SK-N-SH (cell line): ENCODE data around the gene SLC7A6. TPM values are rescaled to one million over a fixed set of nuclear protein-coding genes. Genes with fewer than 3 reads are reported as not detected.

Experiments used
- CTCF ChIA-PET: fragments of 300-600, 350-600 bp; formaldehyde crosslinking; extraction: SDS; loops from one replicate; lab custom pipeline; 2021; lab: Yijun Ruan, JAX
- POLR2A ChIA-PET: fragments of 350-600 bp; sonication (Branson Sonifier 250); formaldehyde crosslinking; extraction: SDS; loops from one replicate; lab custom pipeline; 2020; ENCODE audit warnings: antibody characterized with exemption, inconsistent platforms; lab: Yijun Ruan, JAX
- DNase-seq: peaks from one replicate; pipeline ENCODE4 v3.0.0; 2012
- H2AFZ ChIP-seq: fragments of 200-600 bp; sonication (generic); 2 replicates; pipeline ENCODE4 v1.8.1; 2016; ENCODE audit warnings: antibody characterized with exemption, mild to moderate bottlenecking, low read depth
- H3F3A ChIP-seq: fragments of 200-600 bp; sonication (generic); replicated peaks from 2 replicates; pipeline ENCODE3; 2016; ENCODE audit warnings: antibody characterized with exemption, mild to moderate bottlenecking; ENCODE audit not compliant: insufficient read depth
- H3K27ac ChIP-seq, 2 experiments: fragments of 200-500 bp in 1 of 2; fragments of 200-600 bp in 1 of 2; sonication (Bioruptor generic) in 1 of 2; sonication (generic), shearing (Covaris generic) in 1 of 2; 2 replicates each; pipeline versions ENCODE4 v1.5.1 to v1.6.1; 2014 to 2016; ENCODE audit warnings: low read depth in 2 of 2, inconsistent platforms in 1 of 2, low read length in 1 of 2, mild to moderate bottlenecking in 1 of 2, mixed read lengths in 1 of 2
- H3K27me3 ChIP-seq: fragments of 200-600 bp; sonication (generic), shearing (Covaris generic); 2 replicates; pipeline ENCODE4 v1.6.1; 2016; ENCODE audit warnings: mixed run types; ENCODE audit not compliant: insufficient read depth
- H3K36me3 ChIP-seq, 2 experiments: fragments of 200-500 bp in 1 of 2; fragments of 200-600 bp in 1 of 2; sonication (Bioruptor generic) in 1 of 2; sonication (generic) in 1 of 2; replicated peaks in 1 of 2; 2 replicates each; pipeline versions ENCODE3 to v1.5.1; 2014 to 2016; ENCODE audit warnings: low read length in 1 of 2, mild to moderate bottlenecking in 1 of 2; ENCODE audit not compliant: insufficient read depth in 2 of 2, control insufficient read depth in 1 of 2
- H3K4me1 ChIP-seq, 2 experiments: fragments of 200-500 bp in 1 of 2; fragments of 200-600 bp in 1 of 2; sonication (Bioruptor generic) in 1 of 2; sonication (generic), shearing (Covaris generic) in 1 of 2; 2 replicates each; pipeline versions ENCODE4 v1.5.1 to v1.6.1; 2014 to 2016; ENCODE audit warnings: low read depth in 1 of 2, low read length in 1 of 2, mixed run types in 1 of 2; ENCODE audit not compliant: insufficient read depth in 2 of 2, control insufficient read depth in 1 of 2
- H3K4me2 ChIP-seq: fragments of 200-600 bp; sonication (generic), shearing (Covaris generic); 2 replicates; pipeline ENCODE4 v1.6.1; 2017; ENCODE audit warnings: mixed run types
- H3K4me3 ChIP-seq, 2 experiments: fragments of 200-500 bp in 1 of 2; fragments of 200-600 bp in 1 of 2; sonication (Bioruptor generic) in 1 of 2; sonication (generic), shearing (Covaris generic) in 1 of 2; 2 replicates each; pipeline versions ENCODE4 v1.5.1 to v1.8.1; 2014 to 2016; ENCODE audit warnings: low read depth in 2 of 2, inconsistent platforms in 1 of 2, low read length in 1 of 2, mild to moderate bottlenecking in 1 of 2, mixed read lengths in 1 of 2, moderate library complexity in 1 of 2
- H3K79me2 ChIP-seq: fragments of 200-600 bp; sonication (generic); 2 replicates; pipeline ENCODE4 v1.8.1; 2017; ENCODE audit warnings: mild to moderate bottlenecking; ENCODE audit not compliant: insufficient read depth
- H3K9ac ChIP-seq: fragments of 200-600 bp; sonication (generic); 2 replicates; pipeline ENCODE4 v1.6.1; 2017; ENCODE audit warnings: mixed run types
- H3K9me2 ChIP-seq: fragments of 200-600 bp; sonication (generic); 2 replicates; pipeline ENCODE4 v1.6.1; 2017; ENCODE audit warnings: mixed run types
- H3K9me3 ChIP-seq: fragments of 200-600 bp; sonication (generic); 2 replicates; pipeline ENCODE4 v1.6.1; 2017; ENCODE audit warnings: mixed run types, mild to moderate bottlenecking, moderate library complexity
- H4K20me1 ChIP-seq: fragments of 200-600 bp; sonication (generic); 2 replicates; pipeline ENCODE4 v1.6.1; 2017; ENCODE audit warnings: mild to moderate bottlenecking, mixed run types; ENCODE audit not compliant: insufficient read depth
- EP300 ChIP-seq, 2 experiments: IDR thresholded peaks; 2 replicates each; pipeline versions ENCODE4 v1.4.0 to v1.6.1; 2012; ENCODE audit warnings: borderline replicate concordance in 1 of 2, low read depth in 1 of 2, low read length in 1 of 2
- FOXJ3 ChIP-seq: sonication (generic); formaldehyde crosslinking; IDR thresholded peaks from 2 replicates; pipeline ENCODE4 v1.5.1; 2020; ENCODE audit warnings: mild to moderate bottlenecking, missing genetic modification reagents
- GABPA ChIP-seq: IDR thresholded peaks from 2 replicates; pipeline ENCODE4 v1.4.0; 2012; ENCODE audit warnings: low read depth, mild to moderate bottlenecking
- IRF3 ChIP-seq: fragments of 150-350 bp; IDR thresholded peaks from 2 replicates; pipeline ENCODE4 v1.6.1; 2016; ENCODE audit warnings: mild to moderate bottlenecking, low read depth, low read length
- JUND ChIP-seq: IDR thresholded peaks from 2 replicates; pipeline ENCODE4 v1.4.0; 2012
- MEF2A ChIP-seq: IDR thresholded peaks from 2 replicates; pipeline ENCODE4 v1.4.0; 2012; ENCODE audit warnings: low read depth, borderline replicate concordance
- MXI1 ChIP-seq: IDR thresholded peaks from 2 replicates; pipeline ENCODE4 v1.6.1; 2012; ENCODE audit warnings: mild to moderate bottlenecking, low read depth, low read length, improper control_type of control experiment
- NRF1 ChIP-seq: IDR thresholded peaks from 2 replicates; pipeline ENCODE4 v1.6.1; 2012; ENCODE audit warnings: low read depth, mild to moderate bottlenecking, low read length
- RCOR1 ChIP-seq: fragments of 150-350 bp; IDR thresholded peaks from 2 replicates; pipeline ENCODE4 v1.6.1; 2017; ENCODE audit warnings: antibody characterized with exemption, low read length
- RFX5 ChIP-seq: IDR thresholded peaks from 2 replicates; pipeline ENCODE4 v1.6.1; 2012; ENCODE audit warnings: mild to moderate bottlenecking, improper control_type of control experiment, low read length
- TEAD4 ChIP-seq: IDR thresholded peaks from 2 replicates; pipeline ENCODE4 v1.4.0; 2012; ENCODE audit warnings: mild to moderate bottlenecking, borderline replicate concordance; ENCODE audit not compliant: insufficient read depth
- USF1 ChIP-seq: IDR thresholded peaks from 2 replicates; pipeline ENCODE4 v1.4.0; 2012; ENCODE audit warnings: low read depth, borderline replicate concordance
- USF2 ChIP-seq: fragments of 150-350 bp; IDR thresholded peaks from 2 replicates; pipeline ENCODE4 v1.6.1; 2017; ENCODE audit warnings: antibody characterized with exemption, low read length, low read depth, borderline replicate concordance
- YY1 ChIP-seq: IDR thresholded peaks from 2 replicates; pipeline ENCODE4 v1.4.0; 2012; ENCODE audit warnings: low read depth, mild to moderate bottlenecking
- WGBS: methylation state at CpG from one replicate; pipeline ENCODE4 v1.1.6; 2017; ENCODE audit warnings: low lambda C conversion rate; 5-methylcytosine and 5-hydroxymethylcytosine counted together
- polyA plus RNA-seq, 3 experiments: library from polyadenylated mRNA; depleted of rRNA; stranded (reverse); fragments of >200 nt; gene quantifications; 2 replicates each; pipeline ENCODE4 v1.2.3, GENCODE V29; 2012
- TF ChIP-seq, protein P1 (sequence below): fragments of 200-600 bp; sonication (generic); IDR thresholded peaks from 2 replicates; pipeline ENCODE4 v1.6.1; 2017; ENCODE audit warnings: antibody characterized with exemption, mild to moderate bottlenecking, moderate library complexity
- TF ChIP-seq, protein P2 (sequence below): IDR thresholded peaks from 2 replicates; pipeline ENCODE4 v1.4.0; 2012; ENCODE audit warnings: low read depth, borderline replicate concordance

The SLC7A6 gene
- polyA plus RNA-seq, 1 of the 3 experiments (the other 2 are of a cell fraction), result 19.0 TPM

DNA sequence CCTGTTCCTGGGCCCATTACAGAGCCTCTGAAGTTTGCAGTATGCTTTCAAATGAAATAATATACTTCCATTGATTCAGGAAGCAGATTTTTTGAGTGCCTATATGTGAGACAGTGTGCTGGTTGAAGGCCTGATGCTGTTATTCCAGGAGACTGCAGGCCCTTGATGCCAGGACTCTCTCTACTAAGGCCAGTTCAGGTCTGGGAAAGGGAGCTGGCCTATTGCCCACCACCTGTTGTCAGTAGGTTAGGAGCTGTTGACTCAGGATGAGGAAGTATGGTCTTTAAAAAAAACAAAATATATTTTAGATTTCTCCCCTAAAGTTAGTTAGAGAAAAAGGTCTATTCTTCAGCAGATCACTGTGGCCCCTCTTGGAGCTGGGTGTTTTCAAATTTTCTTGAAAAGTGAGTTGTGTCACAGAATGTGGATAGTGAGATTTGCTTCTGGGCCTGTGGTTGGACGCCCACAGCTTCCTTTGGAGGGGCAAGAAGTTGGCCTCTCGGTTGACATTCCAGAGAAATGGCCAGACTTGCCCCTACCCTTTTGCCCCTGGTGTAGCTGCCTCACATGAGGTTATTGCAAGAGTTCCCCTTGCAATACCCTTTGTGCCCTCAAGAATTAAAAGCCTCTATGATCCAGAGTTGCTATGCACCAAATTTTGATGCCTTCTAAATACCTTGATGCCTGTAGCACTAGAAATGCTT lies 36.3 kb upstream of the SLC7A6 start (continued):
- TF ChIP-seq, protein P1, sequence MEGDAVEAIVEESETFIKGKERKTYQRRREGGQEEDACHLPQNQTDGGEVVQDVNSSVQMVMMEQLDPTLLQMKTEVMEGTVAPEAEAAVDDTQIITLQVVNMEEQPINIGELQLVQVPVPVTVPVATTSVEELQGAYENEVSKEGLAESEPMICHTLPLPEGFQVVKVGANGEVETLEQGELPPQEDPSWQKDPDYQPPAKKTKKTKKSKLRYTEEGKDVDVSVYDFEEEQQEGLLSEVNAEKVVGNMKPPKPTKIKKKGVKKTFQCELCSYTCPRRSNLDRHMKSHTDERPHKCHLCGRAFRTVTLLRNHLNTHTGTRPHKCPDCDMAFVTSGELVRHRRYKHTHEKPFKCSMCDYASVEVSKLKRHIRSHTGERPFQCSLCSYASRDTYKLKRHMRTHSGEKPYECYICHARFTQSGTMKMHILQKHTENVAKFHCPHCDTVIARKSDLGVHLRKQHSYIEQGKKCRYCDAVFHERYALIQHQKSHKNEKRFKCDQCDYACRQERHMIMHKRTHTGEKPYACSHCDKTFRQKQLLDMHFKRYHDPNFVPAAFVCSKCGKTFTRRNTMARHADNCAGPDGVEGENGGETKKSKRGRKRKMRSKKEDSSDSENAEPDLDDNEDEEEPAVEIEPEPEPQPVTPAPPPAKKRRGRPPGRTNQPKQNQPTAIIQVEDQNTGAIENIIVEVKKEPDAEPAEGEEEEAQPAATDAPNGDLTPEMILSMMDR, result no peak
- TF ChIP-seq JUND (no peak), USF2 (no peak), USF1 (no peak), FOXJ3 (CRISPR knock-in tag) (no peak)
- TF ChIP-seq, protein P2, sequence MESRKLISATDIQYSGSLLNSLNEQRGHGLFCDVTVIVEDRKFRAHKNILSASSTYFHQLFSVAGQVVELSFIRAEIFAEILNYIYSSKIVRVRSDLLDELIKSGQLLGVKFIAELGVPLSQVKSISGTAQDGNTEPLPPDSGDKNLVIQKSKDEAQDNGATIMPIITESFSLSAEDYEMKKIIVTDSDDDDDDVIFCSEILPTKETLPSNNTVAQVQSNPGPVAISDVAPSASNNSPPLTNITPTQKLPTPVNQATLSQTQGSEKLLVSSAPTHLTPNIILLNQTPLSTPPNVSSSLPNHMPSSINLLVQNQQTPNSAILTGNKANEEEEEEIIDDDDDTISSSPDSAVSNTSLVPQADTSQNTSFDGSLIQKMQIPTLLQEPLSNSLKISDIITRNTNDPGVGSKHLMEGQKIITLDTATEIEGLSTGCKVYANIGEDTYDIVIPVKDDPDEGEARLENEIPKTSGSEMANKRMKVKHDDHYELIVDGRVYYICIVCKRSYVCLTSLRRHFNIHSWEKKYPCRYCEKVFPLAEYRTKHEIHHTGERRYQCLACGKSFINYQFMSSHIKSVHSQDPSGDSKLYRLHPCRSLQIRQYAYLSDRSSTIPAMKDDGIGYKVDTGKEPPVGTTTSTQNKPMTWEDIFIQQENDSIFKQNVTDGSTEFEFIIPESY, result no peak

GRCh38 chr16:68228652-68229051 lies 35.7 kb upstream of the SLC7A6 start:
- CTCF ChIA-PET, result interaction anchor here (0.7 to 6.0 kb wide), 22 partner anchors 8 to 345 kb away, joined by 3 to 98 read pairs (median 4); partner anchors contain the start of gene NFATC3
- POLR2A ChIA-PET, result interaction anchor here (1.1 to 2.3 kb wide), 2 partner anchors 9 to 143 kb away, joined by 5 to 10 read pairs; partner anchors contain the start of gene NFATC3
- Histone ChIP-seq H3K9me2 (no peaks in the 10 kb centered on the region), H3K27me3 (no peaks in the 10 kb centered on the region), H4K20me1 (no peaks in the 10 kb centered on the region), H2AFZ (no peak overlapping the region), H3K27ac (peak overlapping the region in 1 of 2 experiments; percentile 8; a peak in 1 of 4 replicates), H3K4me2 (no peak overlapping the region), H3F3A (peaks cover 7% of the 10 kb centered on the region), H3K9me3 (no peaks in the 10 kb centered on the region), H3K9ac (no peak overlapping the region), H3K4me3 (no peak overlapping the region), H3K4me1 (peaks cover 0 to 25% of the 10 kb centered on the region in 2 experiments; a peak in 2 of 4 replicates), H3K36me3 (peaks cover 4 to 8% of the 10 kb centered on the region in 2 experiments), H3K79me2 (no peaks in the 10 kb centered on the region)
- TF ChIP-seq MXI1 (no peak), MEF2A (no peak), NRF1 (no peak), RFX5 (no peak), YY1 (no peak), GABPA (no peak), EP300 (IDR thresholded peaks at IDR 0.05; ENCODE audit: borderline replicate concordance in 1 of 2, low read depth in 1 of 2, low read length in 1 of 2) (no peak), RCOR1 (no peak), USF1 (no peak), IRF3 (no peak), TEAD4 (no peak)
- TF ChIP-seq, protein P2, result no peak
- DNase-seq, result no peak
- 100% methylated on average over 3 of the region's 3 CpGs for WGBS
